GM18873 (cell line): ENCODE data around the gene OPRL1.

Source experiments
- ATAC-seq: cut with Tn5 transposase; IDR thresholded peaks from one replicate; pipeline ENCODE4 v1.9.1; 2021; ENCODE audit warnings: mild to moderate bottlenecking, moderate library complexity, moderate number of reproducible peaks; ENCODE audit not compliant: unreplicated experiment, low FRiP score

Gene OPRL1

GRCh38 chr20:64070244-64070993 is 9.5 kb upstream of the OPRL1 start:
- ATAC-seq = no peak

DNA sequence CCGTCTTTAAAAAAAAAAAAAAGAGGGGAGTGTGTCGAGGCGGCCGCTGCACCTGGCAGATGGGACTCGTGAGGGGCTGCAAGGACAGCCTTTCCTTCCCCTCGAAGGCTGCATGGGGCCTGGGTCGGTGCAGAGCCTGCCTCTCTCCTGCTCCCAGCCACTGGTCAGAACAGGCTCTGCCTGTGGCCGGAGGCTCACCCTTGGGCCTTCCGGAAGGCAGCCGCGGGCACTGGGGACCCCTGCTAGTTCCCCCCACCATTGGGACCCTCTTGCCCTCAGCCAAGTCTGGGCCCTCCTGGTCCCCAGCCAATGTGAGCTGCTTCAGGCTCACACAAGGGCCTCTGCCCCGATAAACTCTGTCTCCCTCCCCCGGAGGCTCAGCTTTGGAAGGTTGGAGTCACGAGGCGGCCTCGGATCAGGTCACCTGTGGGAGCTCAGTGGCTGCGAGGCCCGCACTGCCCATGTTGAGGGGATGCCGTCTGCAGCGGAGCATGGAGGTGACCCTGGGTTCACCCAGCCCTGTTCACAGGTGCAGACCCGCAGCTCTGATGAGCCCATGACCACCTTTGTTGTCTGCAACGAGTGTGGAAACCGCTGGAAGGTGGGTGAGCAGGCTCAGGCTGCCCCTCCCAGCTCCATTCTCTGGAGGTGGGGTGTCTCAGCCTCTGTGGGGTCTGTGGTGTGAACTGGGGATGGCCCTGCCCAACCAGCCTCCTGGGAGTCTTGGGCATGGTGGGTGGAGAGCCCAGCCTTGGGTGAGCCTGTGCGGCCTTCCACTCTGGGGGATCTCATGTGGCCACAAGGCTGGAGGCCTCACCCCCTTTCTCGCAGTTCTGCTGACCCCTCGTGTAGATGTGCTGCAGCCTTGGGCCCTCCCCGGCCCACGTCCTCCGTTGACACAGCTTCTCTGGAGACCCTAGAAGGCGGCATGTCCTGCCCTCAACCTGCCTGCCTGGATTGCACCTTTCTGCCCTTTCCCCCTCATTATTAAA is 8.2 kb upstream of the OPRL1 start:
- no peak for ATAC-seq

GRCh38 chr20:64072498-64073063 is 7.3 kb upstream of the OPRL1 start:
- ATAC-seq = no peak

GRCh38 chr20:64073476-64074183 is 6.3 kb upstream of the OPRL1 start:
- ATAC-seq = no peak

DNA sequence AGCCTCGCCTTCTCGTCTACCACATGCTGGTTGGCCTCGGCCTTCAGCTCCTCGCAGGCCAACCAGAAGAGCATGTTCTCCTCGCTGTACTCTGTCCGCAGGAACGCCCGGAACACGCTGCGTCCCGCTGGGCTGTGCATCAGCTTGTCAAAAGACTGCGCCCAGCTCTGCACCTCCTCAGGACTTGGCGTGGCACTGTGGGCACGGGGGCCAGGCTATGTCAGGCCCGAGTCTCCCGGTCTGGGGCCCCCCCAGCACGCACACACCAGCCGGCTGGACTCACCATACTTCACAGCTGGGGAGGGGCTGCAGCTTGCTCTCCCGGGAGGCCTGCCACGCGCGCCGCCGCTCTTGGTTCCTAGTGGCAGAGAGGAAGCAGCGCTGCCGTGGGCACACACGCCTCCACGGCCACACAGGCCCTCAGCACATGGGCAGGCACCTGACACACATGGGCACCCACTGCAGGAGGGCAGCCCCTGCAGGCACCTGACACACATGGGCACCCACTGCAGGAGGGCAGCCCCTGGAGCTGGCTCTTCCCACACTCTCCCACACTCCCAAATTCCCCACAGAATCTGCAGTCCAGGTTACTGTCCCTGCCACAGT is 5.6 kb upstream of the OPRL1 start:
- no peak for ATAC-seq

- no peak for ATAC-seq
These were observed 4.9 kb upstream of the OPRL1 start for GRCh38 chr20:64074963-64075362.

GRCh38 chr20:64075556-64075955 is 4.3 kb upstream of the OPRL1 start:
- no peak for ATAC-seq

DNA sequence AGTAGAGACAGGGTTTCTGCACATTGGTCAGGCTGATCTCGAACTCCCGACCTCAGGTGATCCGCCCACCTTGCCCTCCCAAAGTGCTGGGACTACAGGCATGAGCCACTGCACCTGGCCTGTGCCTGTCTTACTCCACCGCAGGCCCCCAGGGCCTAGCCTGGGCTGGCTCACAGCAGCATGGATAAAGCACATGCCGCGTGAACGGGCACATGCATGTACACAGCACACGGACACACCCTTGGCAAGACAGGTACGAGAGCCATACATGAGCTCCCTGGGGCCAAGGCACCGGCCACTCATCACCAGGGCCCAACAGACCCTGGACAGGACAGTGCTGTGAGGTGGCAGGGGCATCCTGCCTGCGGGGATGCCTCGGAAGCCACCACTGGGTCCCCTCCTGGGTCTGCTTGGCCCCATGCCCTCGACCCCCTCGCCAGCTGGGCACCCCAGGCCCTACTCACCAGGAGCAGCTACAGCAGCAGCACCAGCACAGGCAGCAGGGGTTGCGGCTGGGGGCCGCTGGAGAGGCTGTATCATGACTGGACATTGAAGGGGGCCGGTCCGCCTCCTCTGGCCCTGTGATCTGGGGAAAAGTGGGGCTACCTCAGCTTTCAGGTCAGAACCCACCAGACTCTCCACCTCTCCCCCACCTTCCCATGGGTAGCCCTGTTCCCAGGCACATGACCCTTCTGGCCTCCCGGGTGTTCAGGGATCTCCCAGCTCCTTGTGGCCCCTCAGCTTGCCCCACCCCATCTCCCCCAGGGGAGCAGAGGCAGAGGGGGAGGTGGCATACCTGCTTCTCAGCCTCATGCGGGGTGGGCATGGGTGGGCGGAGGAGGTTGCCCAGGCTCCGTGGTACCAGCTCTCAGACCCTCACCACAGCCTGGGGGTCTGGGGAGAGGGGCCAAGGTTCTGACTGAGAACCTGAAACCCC is 3.6 kb upstream of the OPRL1 start:
- no peak for ATAC-seq

DNA sequence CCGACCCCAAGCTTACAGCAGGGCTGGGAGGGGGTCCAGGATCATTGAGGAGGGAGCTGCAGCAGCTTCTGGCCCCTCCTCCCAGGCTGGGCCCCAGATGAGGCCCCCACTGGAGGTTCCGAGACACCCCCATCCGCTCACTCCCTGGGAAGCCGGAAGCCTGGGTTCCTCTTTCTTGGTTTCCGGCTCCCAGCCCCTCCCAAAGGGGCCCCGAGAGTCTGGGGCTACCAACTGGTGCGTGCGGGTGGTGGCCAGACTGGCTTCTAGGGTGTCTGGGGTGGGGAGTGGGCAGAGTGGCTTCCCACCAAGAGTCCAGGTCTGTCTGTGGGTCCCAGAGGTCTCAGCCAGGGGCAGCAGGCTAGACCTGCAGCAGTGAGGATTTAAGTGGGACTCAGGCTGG is 2.8 kb upstream of the OPRL1 start:
- ATAC-seq = no peak

- ATAC-seq = no peak
These were observed 2.4 kb upstream of the OPRL1 start for GRCh38 chr20:64077541-64077875.

GRCh38 chr20:64077876-64078551 is 1.9 kb upstream of the OPRL1 start:
- no peak for ATAC-seq

DNA sequence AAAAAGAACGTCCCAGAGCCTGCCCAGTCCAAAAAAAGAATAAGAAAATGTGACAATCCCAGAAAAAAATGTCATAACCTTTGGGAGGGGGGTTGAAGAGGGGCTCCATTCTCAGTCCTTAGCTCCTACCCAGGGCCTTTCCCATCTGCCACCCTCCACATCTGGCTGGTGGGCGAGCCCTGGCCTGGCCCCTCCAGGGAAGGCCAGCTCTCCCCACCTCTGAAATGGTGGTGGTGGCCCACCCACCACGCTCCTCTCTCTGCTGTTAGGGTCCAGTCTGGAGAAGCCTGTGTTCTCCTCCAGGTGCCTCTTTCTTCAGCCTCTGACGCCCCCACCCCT is 979 bp upstream of the OPRL1 start:
- no peak for ATAC-seq

GRCh38 chr20:64079273-64080012 is 439 bp upstream of the OPRL1 start, which contains the start of gene RGS19:
TSS of gene RGS19 (minus strand) at chr20:64079518. CDS start at chr20:64076886, 2,632 bp downstream.
- ATAC-seq = no peak

DNA sequence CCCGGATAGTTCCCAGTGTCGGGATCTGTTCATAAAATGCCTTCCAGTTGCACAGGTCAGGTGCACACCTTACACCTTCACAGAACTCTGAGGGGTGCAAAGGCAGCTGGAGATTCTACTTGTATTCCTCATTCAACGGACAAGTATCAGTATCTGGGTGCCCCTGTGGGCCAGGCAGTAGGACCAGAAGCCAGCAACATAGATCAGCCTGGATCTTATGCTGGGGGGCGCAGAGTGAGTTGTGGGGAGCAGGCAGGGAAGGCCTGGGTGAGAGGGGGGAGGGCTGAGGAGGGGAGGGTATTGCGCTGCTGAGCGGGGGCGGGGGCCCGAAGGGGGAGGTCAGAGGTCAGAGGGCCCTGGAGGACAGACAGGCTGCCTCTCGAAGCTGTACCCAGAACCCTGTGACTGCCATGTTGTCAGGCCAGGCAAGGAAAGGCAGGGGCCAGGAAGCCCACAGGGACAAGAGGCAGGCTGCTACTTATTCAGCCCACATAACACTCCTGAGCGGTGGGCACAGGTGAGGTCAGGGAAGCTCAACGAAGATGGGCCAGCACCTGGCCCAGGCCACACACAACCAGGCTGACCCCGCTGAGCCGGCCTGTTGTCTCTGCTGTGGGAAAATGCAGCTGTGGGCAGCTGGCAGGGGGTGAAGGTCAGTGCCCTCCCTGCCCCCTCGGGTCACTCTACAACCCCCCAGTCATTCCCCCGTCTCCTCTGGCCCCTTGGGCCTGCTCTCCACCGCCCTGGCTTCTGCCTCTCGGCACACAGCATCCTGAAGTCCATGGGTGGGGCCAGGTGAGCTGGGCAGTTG is 1.1 kb downstream of the OPRL1 start:
- ATAC-seq = no peak

DNA sequence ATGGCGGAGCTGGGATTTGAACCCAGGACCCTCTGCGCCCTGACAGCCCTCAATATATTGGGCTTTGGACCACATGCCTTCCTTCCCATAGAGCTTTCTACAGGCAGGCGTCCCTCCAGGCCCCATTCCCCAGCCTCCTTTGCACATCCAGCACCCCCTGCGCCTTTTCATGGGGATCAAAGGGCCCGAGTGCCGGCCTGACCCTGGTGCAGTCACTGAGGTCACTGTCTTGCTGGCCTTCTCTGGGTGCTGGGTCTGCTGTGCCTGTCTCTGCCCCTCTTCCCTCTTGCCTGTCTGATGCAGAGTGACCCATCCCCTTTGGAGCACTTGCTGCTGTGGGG is 1.7 kb downstream of the OPRL1 start:
- no peak for ATAC-seq

DNA sequence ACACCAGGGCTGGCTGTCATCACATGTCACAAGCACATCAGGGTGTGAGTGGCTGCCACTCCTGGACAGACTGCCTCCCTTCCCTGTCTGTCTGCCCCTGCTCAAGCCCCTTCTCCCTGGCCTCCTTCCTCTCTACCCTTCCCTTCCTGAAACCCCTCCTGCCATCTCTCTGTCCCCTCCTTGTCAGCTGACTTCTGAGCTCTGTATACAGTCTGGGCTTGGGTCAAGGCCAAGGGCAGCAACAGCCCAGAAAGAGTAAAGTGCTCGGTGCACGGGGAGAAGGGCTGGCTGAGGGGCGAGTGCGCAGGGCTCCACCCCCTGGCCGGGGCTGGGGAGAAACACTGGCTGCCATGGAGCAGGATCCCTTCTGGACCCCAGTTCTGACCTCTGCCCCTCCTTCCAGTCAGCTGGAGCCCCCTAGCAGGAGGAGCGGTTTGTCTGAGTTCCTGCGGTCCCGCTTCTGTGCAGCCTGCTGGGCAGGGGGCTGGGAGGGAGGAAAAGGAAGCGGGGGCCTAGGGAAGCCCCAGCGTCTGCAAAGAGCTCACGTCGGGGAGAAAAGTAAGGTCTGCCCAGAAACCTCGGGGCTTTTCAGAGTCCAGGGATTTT is 2.3 kb downstream of the OPRL1 start:
- ATAC-seq = no peak

- no peak for ATAC-seq
These were observed 3.0 kb downstream of the OPRL1 start for GRCh38 chr20:64082820-64083377.
